NCI-H345 treated with DMSO at 0.1 percent for 48 hours (cell line): Measurements from ENCODE around the gene KIF5C.

Experiments used
- DNase-seq: peaks from one replicate; lab custom pipeline; 2025; ENCODE audit not compliant: unreplicated experiment; lab: John Stamatoyannopoulos, UW

KIF5C gene

DNA sequence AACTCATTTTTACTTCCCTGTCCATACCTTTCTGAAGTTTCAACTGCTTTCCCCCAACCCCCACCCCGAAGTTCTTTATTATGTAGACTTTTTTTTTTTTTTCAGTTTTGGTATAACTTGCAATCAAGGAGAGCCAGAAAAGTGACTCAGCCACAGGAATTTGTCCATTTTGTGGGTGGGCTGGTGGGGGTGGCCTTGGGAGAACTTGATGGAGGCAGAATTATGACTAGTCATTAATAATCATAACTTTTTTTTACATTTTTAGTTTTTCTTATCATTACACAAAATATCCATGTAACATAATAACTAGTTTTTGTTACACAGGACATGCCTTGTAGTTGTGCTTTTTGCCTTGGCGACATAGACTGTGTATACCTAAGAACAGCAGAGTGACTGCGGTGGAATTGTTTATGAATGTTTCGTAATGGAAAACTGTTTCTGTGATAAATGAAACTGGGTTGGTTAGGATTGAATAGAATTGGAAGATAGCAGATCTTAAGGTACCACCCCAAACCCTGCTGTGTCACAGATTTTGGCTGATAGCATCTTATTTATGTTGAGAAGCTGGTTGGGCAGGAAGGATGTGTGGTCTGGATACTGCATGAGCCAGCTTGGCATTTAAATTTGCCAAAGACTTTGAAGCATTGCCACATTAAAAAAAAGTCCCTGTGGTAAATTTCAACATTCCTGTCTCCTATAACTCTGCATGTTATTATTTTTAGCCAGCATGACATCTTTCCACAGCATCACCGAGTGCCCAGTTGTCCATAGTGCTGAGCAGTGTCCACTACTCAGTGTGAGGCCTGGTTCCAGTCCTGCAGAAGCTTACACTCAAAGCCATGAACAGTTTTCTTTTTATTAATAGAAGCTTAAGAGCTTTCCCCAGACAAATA, 194.2 kb downstream of the KIF5C start:
- no peak for DNase-seq

DNA sequence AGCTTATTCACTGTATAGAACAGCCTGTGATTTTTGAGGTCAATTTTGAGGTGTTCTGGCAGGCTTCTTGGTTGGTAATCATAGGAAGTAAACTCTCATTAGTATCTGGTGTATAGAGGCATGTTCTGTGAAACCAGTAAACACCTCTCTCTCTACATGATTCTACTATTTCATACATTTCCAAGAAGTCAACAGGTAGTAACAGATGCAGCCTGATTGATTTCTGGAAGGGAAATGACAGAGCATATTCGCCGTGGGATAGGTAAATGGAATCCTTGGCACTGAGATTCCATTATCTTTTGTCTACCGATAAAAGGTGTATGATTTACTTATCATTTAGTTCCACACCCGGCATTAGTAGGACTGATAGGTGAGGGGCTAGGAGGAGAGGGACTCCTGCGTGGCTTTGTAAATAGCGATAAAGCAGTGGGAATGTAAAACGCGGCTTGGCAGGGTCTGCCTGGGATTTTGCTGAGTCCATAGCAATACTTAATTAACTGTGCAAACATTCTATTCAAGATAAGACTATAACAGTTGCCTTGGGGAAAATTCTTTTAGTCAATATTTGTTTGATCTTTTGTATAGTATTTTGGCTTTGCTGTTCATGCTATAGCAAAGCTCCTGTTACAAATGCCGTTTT, 195.8 kb downstream of the KIF5C start:
- no peak for DNase-seq

DNA sequence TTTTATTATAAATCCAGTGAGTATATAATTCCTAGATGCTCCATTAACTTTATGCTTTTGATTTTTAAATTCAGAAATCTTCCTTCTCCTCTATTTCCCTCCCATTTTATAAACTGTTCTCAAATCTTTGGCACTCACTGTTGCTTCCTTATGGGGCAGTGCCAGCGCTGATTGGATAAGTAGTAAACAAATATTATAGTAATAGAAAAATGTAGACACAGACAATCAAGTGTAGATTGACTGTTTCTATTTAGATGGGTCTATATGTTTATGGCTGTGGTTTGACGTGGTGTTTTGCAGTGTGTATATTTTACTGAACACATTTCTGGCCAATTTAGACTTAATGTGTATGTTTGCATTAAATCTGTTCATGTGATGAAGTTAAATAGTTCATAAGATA, 200.1 kb downstream of the KIF5C start:
- DNase-seq = no peak

- no peak for DNase-seq
These were observed 200.8 kb downstream of the KIF5C start for GRCh38 chr2:149075853-149076252.
